MCF 10A (cell line): Measurements from ENCODE around the gene BEND7. TPM values are rescaled to one million over a fixed set of nuclear protein-coding genes. Genes with fewer than 3 reads are reported as not detected.

Experiments used
- BruUV-seq: library from RNA; stranded (reverse); fragments of 400-500 nt; replicated peaks from 2 replicates; lab custom pipeline; 2021; lab: Mats Ljungman, UMichigan
- CTCF ChIA-PET: fragments of 300-600 bp; sonication (Branson Sonifier 250); formaldehyde crosslinking; extraction: SDS; loops from one replicate; lab custom pipeline; 2021; ENCODE audit warnings: antibody characterized with exemption, inconsistent platforms; lab: Yijun Ruan, JAX
- POLR2A ChIA-PET: fragments of 300-600, 350-650 bp; sonication (Branson Sonifier 250); formaldehyde crosslinking; extraction: SDS; loops from one replicate; lab custom pipeline; 2020; ENCODE audit warnings: antibody characterized with exemption, inconsistent platforms; lab: Yijun Ruan, JAX
- DNase-seq: peaks from one replicate; pipeline ENCODE4 v3.0.0-alpha.2; 2018; ENCODE audit not compliant: unreplicated experiment
- H3K27ac Mint-ChIP-seq: one replicate; pipeline ENCODE4 v1.8.0; 2022; ENCODE audit warnings: mild to moderate bottlenecking, low read depth, mixed read lengths; ENCODE audit not compliant: unreplicated experiment
- H3K27me3 Mint-ChIP-seq: one replicate; pipeline ENCODE4 v1.8.0; 2022; ENCODE audit warnings: mixed read lengths; ENCODE audit not compliant: insufficient read depth, unreplicated experiment
- H3K36me3 Mint-ChIP-seq: one replicate; pipeline ENCODE4 v1.8.0; 2022; ENCODE audit warnings: mild to moderate bottlenecking, moderate library complexity, mixed read lengths; ENCODE audit not compliant: insufficient read depth, unreplicated experiment
- H3K4me1 Mint-ChIP-seq: one replicate; pipeline ENCODE4 v1.8.0; 2022; ENCODE audit warnings: mixed read lengths; ENCODE audit not compliant: insufficient read depth, unreplicated experiment
- H3K4me3 Mint-ChIP-seq: one replicate; pipeline ENCODE4 v1.8.0; 2022; ENCODE audit warnings: mild to moderate bottlenecking, moderate library complexity, mixed read lengths; ENCODE audit not compliant: unreplicated experiment
- H3K9me3 Mint-ChIP-seq: one replicate; pipeline ENCODE4 v1.8.0; 2022; ENCODE audit warnings: mixed read lengths; ENCODE audit not compliant: unreplicated experiment
- CTCF ChIP-seq: fragments of 200-600 bp; IDR thresholded peaks from one replicate; pipeline ENCODE4 v1.8.0; 2022; ENCODE audit warnings: antibody characterized with exemption, mild to moderate bottlenecking; ENCODE audit not compliant: unreplicated experiment
- intact Hi-C: fragments of 100-400 bp; cut with micrococcal nuclease; formaldehyde crosslinking; loops from 2 replicates; pipeline ENCODE4 v1.14.1; 2022
- total RNA-seq: library from RNA; stranded (reverse); gene quantifications from 2 replicates; pipeline ENCODE4 v1.2.3, GENCODE V29; 2022

The BEND7 gene
- total RNA-seq, 1 experiment from 2014 or later = 12.4 TPM

GRCh38 chr10:13491747-13492360, 37.0 kb downstream of the BEND7 start:
- Mint-ChIP-seq H3K4me3 (no peak overlapping the region), H3K27ac (no peak overlapping the region), H3K9me3 (no peaks in the 10 kb centered on the region), H3K36me3 (no peaks in the 10 kb centered on the region), H3K27me3 (no peaks in the 10 kb centered on the region), H3K4me1 (no peaks in the 10 kb centered on the region)
- no TSS peak for BruUV-seq
- DNase-seq = no peak
- intact Hi-C loops = no loop called here
- TF ChIP-seq CTCF = no peak
- CTCF ChIA-PET = no interaction called here
- POLR2A ChIA-PET = no interaction called here

DNA sequence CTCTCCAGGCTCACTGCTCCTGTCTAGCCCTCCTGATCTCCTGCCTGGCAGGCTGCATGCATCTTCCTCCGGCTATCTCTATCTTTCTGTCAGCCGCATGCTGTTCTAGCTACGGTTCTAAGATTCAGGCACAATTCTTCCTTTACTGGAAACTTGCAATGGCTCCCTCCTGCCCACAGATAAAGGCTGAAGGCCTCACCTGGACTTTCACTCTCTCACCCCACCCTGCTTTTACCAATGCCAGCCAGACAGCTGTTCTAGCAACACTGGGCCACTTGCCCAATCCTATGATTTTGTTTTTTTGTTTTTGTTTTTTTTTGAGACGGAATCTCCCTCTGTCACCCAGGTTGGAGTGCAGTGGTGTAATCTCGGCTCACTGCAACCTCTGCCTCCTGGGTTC, 38.3 kb downstream of the BEND7 start:
- POLR2A ChIA-PET = no interaction called here
- no peaks in the 10 kb centered on the region for H3K9me3 Mint-ChIP-seq
- no peak for TF ChIP-seq CTCF
- CTCF ChIA-PET = no interaction called here
- no peak overlapping the region for H3K4me3 Mint-ChIP-seq
- H3K4me1 Mint-ChIP-seq = no peaks in the 10 kb centered on the region
- no peak for DNase-seq
- H3K36me3 Mint-ChIP-seq = no peaks in the 10 kb centered on the region
- intact Hi-C loops = no loop called here
- no peaks in the 10 kb centered on the region for H3K27me3 Mint-ChIP-seq
- H3K27ac Mint-ChIP-seq = no peak overlapping the region
- no TSS peak for BruUV-seq

DNA sequence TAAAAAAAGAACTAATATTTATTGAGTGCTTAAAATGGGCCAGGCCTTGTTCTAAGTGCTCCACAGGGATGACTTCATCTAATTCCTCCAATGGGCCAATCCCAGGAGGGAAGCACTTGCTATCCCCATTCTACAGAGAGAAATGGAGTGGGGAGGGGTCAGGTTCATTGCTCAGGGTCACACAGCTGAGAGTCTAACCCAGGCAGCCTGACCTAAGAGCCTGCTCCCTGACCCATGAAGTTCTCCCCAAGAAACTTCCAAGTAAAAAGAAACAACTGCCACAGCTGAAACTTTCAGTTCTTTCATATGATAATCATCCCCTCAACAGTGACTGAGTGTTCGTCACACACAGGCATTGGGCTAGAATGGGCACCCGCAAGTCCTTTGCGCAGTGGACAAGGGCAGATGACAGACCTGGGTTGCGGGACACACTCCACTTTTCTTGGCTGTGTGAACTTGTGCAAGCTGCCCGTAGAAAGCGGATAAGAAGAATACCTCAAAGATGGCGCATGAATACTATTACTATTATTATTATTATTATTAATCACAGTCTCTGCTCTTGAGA, 39.7 kb downstream of the BEND7 start:
- no peaks in the 10 kb centered on the region for H3K4me1 Mint-ChIP-seq
- ChIA-PET POLR2A (no interaction called here), CTCF (interaction anchor here (0.6 to 1.3 kb wide), 3 partner anchors 48 to 1277 kb away, joined by 3 read pairs; partner anchors contain the start of gene SEPHS1)
- no TSS peak for BruUV-seq
- H3K9me3 Mint-ChIP-seq = no peaks in the 10 kb centered on the region
- no peaks in the 10 kb centered on the region for H3K36me3 Mint-ChIP-seq
- no peaks in the 10 kb centered on the region for H3K27me3 Mint-ChIP-seq
- intact Hi-C loops = no loop called here
- no peak overlapping the region for H3K4me3 Mint-ChIP-seq
- DNase-seq = no peak
- no peak for TF ChIP-seq CTCF
- H3K27ac Mint-ChIP-seq = no peak overlapping the region

GRCh38 chr10:13485623-13486022, 43.2 kb downstream of the BEND7 start:
- H3K27ac Mint-ChIP-seq = no peak overlapping the region
- POLR2A ChIA-PET = no interaction called here
- no peaks in the 10 kb centered on the region for H3K36me3 Mint-ChIP-seq
- CTCF ChIA-PET = interaction anchor here (0.7 to 3.3 kb wide), 8 partner anchors 8 to 130 kb away, joined by 3 to 16 read pairs (median 4); partner anchors contain the start of gene PRPF18
- intact Hi-C loops = no loop called here
- H3K9me3 Mint-ChIP-seq = no peaks in the 10 kb centered on the region
- no peaks in the 10 kb centered on the region for H3K4me1 Mint-ChIP-seq
- peak; percentile 1 for DNase-seq
- no peak overlapping the region for H3K4me3 Mint-ChIP-seq
- no peaks in the 10 kb centered on the region for H3K27me3 Mint-ChIP-seq
- TF ChIP-seq CTCF = peak; percentile 27
- BruUV-seq = no TSS peak
